Fibroblast of villous mesenchyme (primary cell): ENCODE data around the gene ALMS1. TPM values are rescaled to one million over a fixed set of nuclear protein-coding genes. Genes with fewer than 3 reads are reported as not detected.
"Not testable (repeated sequence)": the region's sequence is repeated elsewhere in the genome, so short reads cannot be mapped to it uniquely, and the experiment has no call there.

Source experiments
- DNase-seq: peaks from one replicate; pipeline ENCODE4 v3.0.0-alpha.2; 2010; ENCODE audit warnings: low read depth
- H3K4me3 ChIP-seq: 2 replicates; pipeline ENCODE4 v1.5.1; 2011; ENCODE audit warnings: low read depth, mild to moderate bottlenecking, low read length
- CTCF ChIP-seq: IDR thresholded peaks from 2 replicates; pipeline ENCODE4 v1.5.1; 2012; ENCODE audit warnings: low read depth, mild to moderate bottlenecking, low read length; ENCODE audit not compliant: insufficient read depth
- total RNA-seq: library from RNA; depleted of rRNA; stranded (reverse); fragments of >200 nt; gene quantifications from 2 replicates; pipeline ENCODE4 v1.2.3, GENCODE V29; 2012

Gene ALMS1
- 18.6 and 20.3 TPM in 2 replicates for total RNA-seq

DNA sequence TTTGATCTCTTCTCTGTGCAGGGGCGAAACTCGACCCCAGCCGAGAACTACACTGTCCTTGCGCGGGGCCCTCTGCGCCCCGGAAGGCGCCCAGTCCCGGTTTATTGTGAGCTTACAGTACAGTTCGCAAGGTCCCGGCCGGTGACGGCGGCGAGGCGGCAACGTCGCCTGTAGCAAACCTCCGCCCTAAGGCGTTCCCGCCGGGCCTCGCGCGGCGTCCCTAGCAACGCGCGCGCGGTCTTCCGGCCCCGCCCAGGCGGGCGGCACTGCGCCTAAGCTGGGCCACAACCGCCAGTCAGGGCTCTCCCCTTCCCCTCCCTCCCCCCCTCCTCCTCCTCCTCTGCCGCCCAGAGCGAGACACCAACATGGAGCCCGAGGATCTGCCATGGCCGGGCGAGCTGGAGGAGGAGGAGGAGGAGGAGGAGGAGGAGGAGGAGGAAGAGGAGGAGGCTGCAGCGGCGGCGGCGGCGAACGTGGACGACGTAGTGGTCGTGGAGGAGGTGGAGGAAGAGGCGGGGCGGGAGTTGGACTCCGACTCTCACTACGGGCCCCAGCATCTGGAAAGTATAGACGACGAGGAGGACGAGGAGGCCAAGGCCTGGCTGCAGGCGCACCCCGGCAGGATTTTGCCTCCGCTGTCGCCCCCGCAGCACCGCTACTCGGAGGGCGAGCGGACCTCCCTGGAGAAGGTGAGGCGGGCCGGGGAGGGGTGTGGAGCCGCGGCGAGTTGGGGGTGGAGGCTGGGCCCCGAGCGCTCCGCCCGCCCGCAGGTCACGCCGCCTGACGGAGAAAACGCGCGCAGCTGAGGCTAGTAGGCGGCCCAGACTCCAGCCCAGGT, at the start of gene ALMS1:
ALMS1 (plus strand) TSS at position 333 of the 838 bp plus-strand sequence; CDS start at position 366, 33 bp downstream.
- H3K4me3 ChIP-seq, result peak within 1 kb of the TSS; percentile 95
- DNase-seq, result peak; percentile 90

DNA sequence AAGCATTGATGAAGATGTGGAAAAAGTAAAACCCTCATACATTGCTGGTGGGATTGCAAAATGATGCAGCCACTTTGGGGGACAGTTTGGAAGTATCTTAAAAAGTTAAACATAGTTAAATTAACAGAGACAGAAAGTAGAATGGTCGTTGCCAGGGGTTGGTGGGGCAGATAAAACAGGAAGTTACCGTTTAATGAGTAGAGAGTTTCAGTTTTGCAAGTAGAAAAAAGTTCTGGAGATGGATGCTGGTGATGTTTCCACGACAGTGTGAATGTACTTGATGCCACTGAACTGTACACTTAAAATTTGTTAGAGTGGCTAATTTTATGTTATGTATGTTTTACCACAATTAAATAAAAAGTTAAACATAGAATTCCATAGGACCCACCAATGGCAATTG, 47.8 kb upstream of the ALMS1 start:
- no peak overlapping the region for H3K4me3 ChIP-seq
- TF ChIP-seq CTCF, result no peak

More for the DNA sequence above, at the start of gene ALMS1:
- TF ChIP-seq CTCF, result peak; percentile 23

GRCh38 chr2:73339201-73339600, 46.4 kb upstream of the ALMS1 start:
- TF ChIP-seq CTCF, result no peak
- no peak for DNase-seq
- no peak overlapping the region for H3K4me3 ChIP-seq

More for the DNA sequence above, 47.8 kb upstream of the ALMS1 start:
- no peak for DNase-seq

GRCh38 chr2:73341039-73341438, 44.6 kb upstream of the ALMS1 start:
- DNase-seq, result no peak
- H3K4me3 ChIP-seq, result no peak overlapping the region
- no peak for TF ChIP-seq CTCF

GRCh38 chr2:73343992-73344391, 41.6 kb upstream of the ALMS1 start:
- DNase-seq, result no peak
- no peak for TF ChIP-seq CTCF

DNA sequence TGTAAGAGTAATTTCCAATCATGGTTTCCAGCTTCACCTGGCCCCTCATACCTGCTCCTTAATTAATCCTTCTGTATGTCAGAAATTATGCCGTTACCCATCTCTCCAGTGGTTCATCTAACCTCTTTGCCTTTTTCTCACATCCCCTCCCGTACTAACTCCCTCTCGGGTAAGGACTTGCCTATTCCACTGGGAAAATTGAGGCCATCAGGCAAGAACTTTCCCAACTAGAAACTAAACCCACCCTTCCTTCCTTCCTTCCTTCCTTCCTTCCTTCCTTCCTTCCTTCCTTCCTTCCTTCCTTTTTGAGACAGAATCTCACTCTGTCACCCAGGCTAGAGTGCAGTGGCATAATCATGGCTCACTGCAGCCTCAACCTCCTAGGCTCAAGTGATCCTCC, 40.9 kb upstream of the ALMS1 start:
- DNase-seq, H3K4me3 ChIP-seq: not testable (repeated sequence)

More at GRCh38 chr2:73343992-73344391, 41.6 kb upstream of the ALMS1 start:
- no peak overlapping the region for H3K4me3 ChIP-seq

- TF ChIP-seq CTCF, result no peak
- H3K4me3 ChIP-seq, result no peak overlapping the region
- no peak for DNase-seq
Observed at GRCh38 chr2:73350035-73350691, 35.5 kb upstream of the ALMS1 start.
